DOHH2 (cell line): ENCODE measurements around the gene SBSN.

Source experiments
- H3F3A ChIP-seq: fragments of 200-600 bp; sonication (generic), shearing (Covaris generic); 2 replicates; pipeline ENCODE4 v1.6.0; 2016; ENCODE audit warnings: antibody characterized with exemption, mild to moderate bottlenecking; ENCODE audit not compliant: control insufficient read depth, insufficient read depth
- H3K27ac ChIP-seq: fragments of 200-600 bp; sonication (generic); 2 replicates; pipeline ENCODE4 v1.5.1; 2014; ENCODE audit warnings: low read depth, mild to moderate bottlenecking, low read length, moderate library complexity
- H3K27me3 ChIP-seq: fragments of 200-600 bp; sonication (generic); 2 replicates; pipeline ENCODE4 v1.6.1; 2014; ENCODE audit warnings: mild to moderate bottlenecking, low read length, mixed read lengths; ENCODE audit not compliant: control insufficient read depth
- H3K36me3 ChIP-seq: fragments of 200-600 bp; sonication (generic); 2 replicates; pipeline ENCODE4 v1.6.1; 2014; ENCODE audit warnings: mild to moderate bottlenecking, low read length, moderate library complexity, mixed read lengths; ENCODE audit not compliant: control insufficient read depth
- H3K4me1 ChIP-seq: fragments of 200-600 bp; sonication (generic); 2 replicates; pipeline ENCODE4 v1.6.1; 2014; ENCODE audit warnings: mild to moderate bottlenecking, low read length, mixed read lengths; ENCODE audit not compliant: control insufficient read depth
- H3K4me2 ChIP-seq: fragments of 200-600 bp; sonication (generic); 2 replicates; pipeline ENCODE4 v1.6.0; 2014; ENCODE audit warnings: mild to moderate bottlenecking, low read length, moderate library complexity
- H3K4me3 ChIP-seq: fragments of 200-600 bp; sonication (generic); 2 replicates; pipeline ENCODE4 v1.5.1; 2014; ENCODE audit warnings: mild to moderate bottlenecking, low read length, mixed read lengths
- H3K79me2 ChIP-seq: fragments of 200-600 bp; sonication (generic); 2 replicates; pipeline ENCODE4 v1.6.1; 2014; ENCODE audit warnings: mild to moderate bottlenecking, low read length, mixed read lengths; ENCODE audit not compliant: control insufficient read depth
- H3K9me2 ChIP-seq: fragments of 200-600 bp; sonication (generic); replicated peaks from 2 replicates; pipeline ENCODE4 v1.6.1; 2014; ENCODE audit warnings: mild to moderate bottlenecking, low read length, mixed read lengths; ENCODE audit not compliant: control insufficient read depth
- H3K9me3 ChIP-seq: fragments of 200-600 bp; sonication (generic); 2 replicates; pipeline ENCODE4 v1.6.1; 2014; ENCODE audit warnings: antibody characterized with exemption, low read length, mixed read lengths; ENCODE audit not compliant: control insufficient read depth, insufficient read depth
- H4K20me1 ChIP-seq: fragments of 200-600 bp; sonication (generic); 2 replicates; pipeline ENCODE4 v1.6.0; 2014; ENCODE audit warnings: low read depth, mild to moderate bottlenecking, antibody characterized with exemption, low read length, moderate library complexity; ENCODE audit not compliant: control insufficient read depth, insufficient read depth
- EZH2phosphoT487 ChIP-seq: fragments of 200-600 bp; sonication (generic); IDR thresholded peaks from 2 replicates; pipeline ENCODE4 v1.6.1; 2017; ENCODE audit warnings: borderline replicate concordance, mild to moderate bottlenecking, antibody characterized with exemption, low read length, moderate library complexity, mixed read lengths
- TF ChIP-seq, protein P1 (sequence below): fragments of 200-600 bp; sonication (generic); IDR thresholded peaks from one replicate; pipeline ENCODE4 v1.5.1; 2014; ENCODE audit warnings: antibody characterized with exemption, mild to moderate bottlenecking, low read depth, low read length; ENCODE audit not compliant: poor library complexity, severe bottlenecking

Gene SBSN

DNA sequence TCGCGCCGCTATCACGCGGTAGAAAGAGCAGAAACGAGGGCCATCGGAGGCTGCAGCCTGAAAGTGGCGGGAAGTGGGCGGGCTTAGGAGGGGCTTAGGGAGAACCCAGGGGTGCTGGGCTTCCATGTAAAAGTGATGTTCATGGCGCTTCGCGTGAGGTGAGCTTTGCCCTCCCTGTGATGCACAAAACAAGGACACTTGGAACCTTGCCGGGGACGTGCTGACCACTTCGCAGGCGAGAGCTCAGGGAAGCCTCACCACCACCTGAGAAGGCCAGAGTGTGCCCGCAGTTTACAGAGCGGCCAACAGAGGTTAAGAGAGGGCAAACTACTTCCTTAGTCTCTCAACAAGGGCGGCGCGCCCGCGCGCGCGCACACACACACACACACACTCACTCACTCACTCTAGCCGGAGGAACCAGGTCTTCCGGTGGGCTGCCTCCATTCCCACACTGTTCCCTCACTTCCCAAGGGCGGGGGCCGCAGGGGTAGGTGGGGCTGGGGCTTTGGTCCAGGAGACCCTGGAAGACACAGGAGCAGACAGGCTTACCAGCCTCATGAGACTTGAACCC lies 5.8 kb upstream of the SBSN start:
- Histone ChIP-seq H3K79me2 (no peaks in the 10 kb centered on the region), H3K9me2 (no peaks in the 10 kb centered on the region), H3K4me3 (no peak overlapping the region), H3K27me3 (peaks cover 12% of the 10 kb centered on the region; the same call in 1 of the 2 replicates), H4K20me1 (no peaks in the 10 kb centered on the region), H3K4me1 (no peaks in the 10 kb centered on the region), H3K36me3 (no peaks in the 10 kb centered on the region), H3F3A (no peaks in the 10 kb centered on the region), H3K27ac (no peak overlapping the region), H3K4me2 (no peak overlapping the region), H3K9me3 (no peaks in the 10 kb centered on the region)
- TF ChIP-seq, protein P1, sequence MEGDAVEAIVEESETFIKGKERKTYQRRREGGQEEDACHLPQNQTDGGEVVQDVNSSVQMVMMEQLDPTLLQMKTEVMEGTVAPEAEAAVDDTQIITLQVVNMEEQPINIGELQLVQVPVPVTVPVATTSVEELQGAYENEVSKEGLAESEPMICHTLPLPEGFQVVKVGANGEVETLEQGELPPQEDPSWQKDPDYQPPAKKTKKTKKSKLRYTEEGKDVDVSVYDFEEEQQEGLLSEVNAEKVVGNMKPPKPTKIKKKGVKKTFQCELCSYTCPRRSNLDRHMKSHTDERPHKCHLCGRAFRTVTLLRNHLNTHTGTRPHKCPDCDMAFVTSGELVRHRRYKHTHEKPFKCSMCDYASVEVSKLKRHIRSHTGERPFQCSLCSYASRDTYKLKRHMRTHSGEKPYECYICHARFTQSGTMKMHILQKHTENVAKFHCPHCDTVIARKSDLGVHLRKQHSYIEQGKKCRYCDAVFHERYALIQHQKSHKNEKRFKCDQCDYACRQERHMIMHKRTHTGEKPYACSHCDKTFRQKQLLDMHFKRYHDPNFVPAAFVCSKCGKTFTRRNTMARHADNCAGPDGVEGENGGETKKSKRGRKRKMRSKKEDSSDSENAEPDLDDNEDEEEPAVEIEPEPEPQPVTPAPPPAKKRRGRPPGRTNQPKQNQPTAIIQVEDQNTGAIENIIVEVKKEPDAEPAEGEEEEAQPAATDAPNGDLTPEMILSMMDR, result no peak
- TF ChIP-seq EZH2phosphoT487, result no peak

GRCh38 chr19:35533201-35533821 lies 5.2 kb upstream of the SBSN start, which contains the start of gene GAPDHS:
Gene GAPDHS, plus strand, starts transcription at chr19:35533456. Its CDS starts 72 bp downstream, at chr19:35533528.
- no peaks in the 10 kb centered on the region for H3K36me3 ChIP-seq
- H4K20me1 ChIP-seq, result no peaks in the 10 kb centered on the region
- H3K27ac ChIP-seq, result no peak within 1 kb of the TSS
- H3K27me3 ChIP-seq, result peaks cover 18% of the 10 kb centered on the region; the same call in 1 of the 2 replicates
- no peaks in the 10 kb centered on the region for H3K4me1 ChIP-seq
- no peaks in the 10 kb centered on the region for H3K9me3 ChIP-seq
- TF ChIP-seq, protein P1, result no peak
- no peak for TF ChIP-seq EZH2phosphoT487
- no peaks in the 10 kb centered on the region for H3K9me2 ChIP-seq
- no peak within 1 kb of the TSS for H3K4me3 ChIP-seq
- no peak within 1 kb of the TSS for H3K4me2 ChIP-seq
- H3K79me2 ChIP-seq, result no peaks in the 10 kb centered on the region
- H3F3A ChIP-seq, result no peaks in the 10 kb centered on the region

DNA sequence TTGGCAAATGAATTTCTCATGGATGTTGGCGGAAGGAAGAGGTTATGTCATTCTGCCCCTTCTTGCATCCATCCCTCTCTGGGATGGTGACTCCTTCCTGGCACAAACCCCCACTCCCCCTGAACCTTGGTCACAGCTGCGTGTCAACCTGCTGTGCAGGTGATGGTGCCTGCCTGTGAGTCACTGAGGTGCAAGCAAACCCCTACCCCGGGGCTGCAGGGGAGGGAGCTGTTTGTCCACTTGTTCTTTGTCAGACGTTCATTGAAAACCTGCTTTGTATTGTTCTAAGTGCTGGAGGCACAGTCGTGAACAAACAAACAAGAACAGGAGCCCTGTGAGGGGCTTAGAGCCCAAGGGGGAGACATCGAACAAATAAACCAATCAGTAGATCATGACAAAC lies 3.2 kb upstream of the SBSN start:
- no peak overlapping the region for H3K27ac ChIP-seq
- no peak overlapping the region for H3K4me3 ChIP-seq
- H3K9me3 ChIP-seq, result no peaks in the 10 kb centered on the region
- no peaks in the 10 kb centered on the region for H4K20me1 ChIP-seq
- H3K4me2 ChIP-seq, result no peak overlapping the region
- TF ChIP-seq EZH2phosphoT487, result no peak
- H3K36me3 ChIP-seq, result no peaks in the 10 kb centered on the region
- H3K4me1 ChIP-seq, result no peaks in the 10 kb centered on the region
- H3K79me2 ChIP-seq, result no peaks in the 10 kb centered on the region
- H3K27me3 ChIP-seq, result peaks cover 19% of the 10 kb centered on the region; the same call in 1 of the 2 replicates
- no peaks in the 10 kb centered on the region for H3F3A ChIP-seq
- no peaks in the 10 kb centered on the region for H3K9me2 ChIP-seq
